GM12878 (cell line): ENCODE results near the gene EIF3B. TPM values are rescaled to one million over a fixed set of nuclear protein-coding genes. Genes with fewer than 3 reads are reported as not detected.

ENCODE experiments used
- ATAC-seq: fragments of 200-7000 bp; cut with Tn5 transposase; 3 replicates; pipeline ENCODE4 v1.9.1; 2020; ENCODE audit warnings: mild to moderate bottlenecking, moderate library complexity
- BruUV-seq: library from RNA; stranded (reverse); fragments of 400-500 nt; replicated peaks from 2 replicates; lab custom pipeline; 2021; lab: Mats Ljungman, UMichigan
- CTCF ChIA-PET: fragments of 300-600 bp; sonication (Branson Sonifier 250); formaldehyde crosslinking; extraction: SDS; loops from one replicate; lab custom pipeline; 2021; ENCODE audit warnings: inconsistent platforms; lab: Yijun Ruan, JAX
- POLR2A ChIA-PET: fragments of 350-600 bp; formaldehyde crosslinking; extraction: SDS; loops from one replicate; lab custom pipeline; 2021; ENCODE audit warnings: inconsistent platforms; lab: Charles Lee
- RAD21 ChIA-PET: fragments of 300-600 bp; sonication (Branson Sonifier 250); formaldehyde crosslinking; loops from one replicate; lab custom pipeline; 2023; ENCODE audit warnings: antibody characterized with exemption; ENCODE audit not compliant: unreplicated experiment; lab: Charles Lee
- SMC1A ChIA-PET: fragments of 300-600 bp; sonication (Branson Sonifier 250); formaldehyde crosslinking; loops from one replicate; lab custom pipeline; 2023; ENCODE audit not compliant: unreplicated experiment, uncharacterized antibody; lab: Charles Lee
- DNase-seq: peaks from one replicate; pipeline ENCODE4 v3.0.0-alpha.2; 2011; ENCODE audit warnings: low read depth, low spot score
- FAIRE-seq: peaks from 3 replicates; lab custom pipeline; 2011; peaks lifted over from hg19 to GRCh38; lab: Jason Lieb, UNC
- H2AFZ ChIP-seq: 2 replicates; pipeline ENCODE4 v1.6.0; 2011; ENCODE audit warnings: low read depth, low read length, control low read depth; ENCODE audit not compliant: control insufficient read depth
- H3K27ac ChIP-seq: 2 replicates; pipeline ENCODE4 v1.5.1; 2011; ENCODE audit warnings: control low read depth; ENCODE audit not compliant: control insufficient read depth, insufficient read depth
- H3K27me3 ChIP-seq, 2 experiments: replicated peaks in 1 of 2; 2 replicates each; pipeline versions ENCODE4 v1.6.0 to v1.6.1; 2011; ENCODE audit warnings: low read length in 1 of 2; ENCODE audit not compliant: control insufficient read depth in 2 of 2, insufficient read depth in 2 of 2
- H3K36me3 ChIP-seq, 2 experiments: 2 replicates each; pipeline ENCODE4 v1.5.1; 2011; ENCODE audit warnings: low read length in 1 of 2; ENCODE audit not compliant: control insufficient read depth in 2 of 2, insufficient read depth in 2 of 2
- H3K4me1 ChIP-seq: 2 replicates; pipeline ENCODE4 v1.6.1; 2011; ENCODE audit warnings: mild to moderate bottlenecking, low read length, moderate library complexity, mixed read lengths; ENCODE audit not compliant: control insufficient read depth, insufficient read depth
- H3K4me2 ChIP-seq: 2 replicates; pipeline ENCODE4 v1.6.0; 2011; ENCODE audit warnings: control low read depth; ENCODE audit not compliant: control insufficient read depth, insufficient read depth
- H3K4me3 ChIP-seq: fragments of 200-600 bp; sonication (generic); 2 replicates; pipeline ENCODE4 v1.5.1; 2016
- H3K79me2 ChIP-seq: 2 replicates; pipeline ENCODE4 v1.6.0; 2011; ENCODE audit warnings: low read length; ENCODE audit not compliant: control insufficient read depth, insufficient read depth
- H3K9ac ChIP-seq: 2 replicates; pipeline ENCODE4 v1.8.0; 2011; ENCODE audit warnings: low read length, control low read depth, mixed read lengths; ENCODE audit not compliant: control insufficient read depth, insufficient read depth
- H3K9me3 ChIP-seq: replicated peaks from 3 replicates; pipeline ENCODE4 v1.5.1; 2011; ENCODE audit warnings: mild to moderate bottlenecking, low read length; ENCODE audit not compliant: control insufficient read depth, insufficient read depth
- H4K20me1 ChIP-seq: 2 replicates; pipeline ENCODE4 v1.6.0; 2011; ENCODE audit not compliant: control insufficient read depth, insufficient read depth
- IRF4 ChIP-seq: IDR thresholded peaks from 2 replicates; pipeline ENCODE4 v1.6.1; 2011; ENCODE audit warnings: low read depth, low read length
- JUNB ChIP-seq: IDR thresholded peaks from 2 replicates; pipeline ENCODE4 v1.6.1; 2016; ENCODE audit warnings: antibody characterized with exemption, mild to moderate bottlenecking
- NKRF ChIP-seq: fragments of 450-650 bp; conservative IDR thresholded peaks from 2 replicates; pipeline ENCODE4 v1.6.1; 2017; ENCODE audit warnings: mild to moderate bottlenecking, moderate library complexity
- PRDM15 ChIP-seq: fragments of 450-650 bp; formaldehyde crosslinking; IDR thresholded peaks from 2 replicates; pipeline ENCODE4 v1.4.0; 2020; ENCODE audit warnings: mild to moderate bottlenecking, moderate library complexity
- RAD51 ChIP-seq: fragments of 450-650 bp; IDR thresholded peaks from 2 replicates; pipeline ENCODE4 v1.6.1; 2016; ENCODE audit warnings: moderate library complexity, mild to moderate bottlenecking, inconsistent platforms
- WGBS: methylation state at CpG from one replicate; pipeline ENCODE4 v1.1.6; 2016; ENCODE audit warnings: low lambda C conversion rate; ENCODE audit not compliant: insufficient replicate concordance, insufficient coverage; ENCODE audit errors: missing lambda C conversion rate; 5-methylcytosine and 5-hydroxymethylcytosine counted together
- in situ Hi-C: fragments of 300-500 bp; cut with MboI; formaldehyde crosslinking; loops from 9 replicates; pipeline ENCODE4 v1.14.3; 2018; ENCODE audit warnings: mixed read lengths
- intact Hi-C: fragments of 100-400 bp; cut with micrococcal nuclease; formaldehyde crosslinking; loops from one replicate; pipeline ENCODE4 v1.14.2; 2022; ENCODE audit not compliant: unreplicated experiment
- polyA plus RNA-seq, 11 experiments: library from polyadenylated mRNA; depleted of rRNA in 4 of 11; unstranded in 6 of 11; stranded (reverse) in 5 of 11; fragments of >200 nt; fragmentation: Nextera tagmentation in 4 of 11; fragmentation: Illumina TruSeq in 1 of 11; extraction: Ambion mirVana in 4 of 11; extraction: Trizol in 1 of 11; gene quantifications; 1 replicate in 1 of 11; 2 replicates in 10 of 11; pipeline versions ENCODE4 v1.2.1 to v1.2.3, GENCODE V29; 2011 to 2016; ENCODE audit warnings: inconsistent platforms in 2 of 11, missing spikeins in 2 of 11, low read depth in 1 of 11
- total RNA-seq, 4 experiments: library from RNA; depleted of rRNA in 3 of 4; stranded (reverse); fragments of >200 nt in 3 of 4; fragmentation: Illumina TruSeq in 1 of 4; extraction: Trizol in 1 of 4; gene quantifications; 2 replicates each; pipeline versions ENCODE4 v1.2.1 to v1.2.3, GENCODE V29; 2013 to 2021

EIF3B gene
- total and polyA plus RNA-seq, 10 of the 15 experiments (the other 5 are each of a cell fraction or from before 2014, with no cell fraction given), result 17.6 to 275 (median 153) TPM

GRCh38 chr7:2411049-2411448, 56.4 kb downstream of the EIF3B start:
- POLR2A ChIA-PET, result interaction anchor here (0.9 kb wide), 1 partner anchor 57 kb away, joined by 3 read pairs; no protein-coding TSS in a partner anchor
- H3K4me1 ChIP-seq, result peaks cover 28% of the 10 kb centered on the region
- no peaks in the 10 kb centered on the region for H3K27me3 ChIP-seq
- CTCF ChIA-PET, result interaction anchor here (0.6 to 1.1 kb wide), 2 partner anchors 27 to 116 kb away, joined by 3 read pairs; no protein-coding TSS in a partner anchor
- H3K9me3 ChIP-seq, result no peaks in the 10 kb centered on the region
- SMC1A ChIA-PET, result no interaction called here
- WGBS, result 100% methylated on average over 1 of the region's 1 CpG
- no peak for DNase-seq
- H2AFZ ChIP-seq, result no peak overlapping the region
- in situ Hi-C loops (no loop called here), intact Hi-C loops (no loop called here)
- no peak for ATAC-seq
- H4K20me1 ChIP-seq, result no peaks in the 10 kb centered on the region; the same call in 1 of the 2 replicates
- peaks cover 21% of the 10 kb centered on the region for H3K79me2 ChIP-seq
- FAIRE-seq, result no peak
- H3K27ac ChIP-seq, result no peak overlapping the region
- H3K36me3 ChIP-seq, result peaks cover 0 to 6% of the 10 kb centered on the region in 2 experiments; a peak in 1 of 4 replicates
- no peak overlapping the region for H3K9ac ChIP-seq
- H3K4me3 ChIP-seq, result no peak overlapping the region
- RAD21 ChIA-PET, result no interaction called here
- TF ChIP-seq RAD51 (no peak), PRDM15 (CRISPR knock-in tag) (no peak), IRF4 (no peak), JUNB (no peak), NKRF (no peak)
- no TSS peak for BruUV-seq
- H3K4me2 ChIP-seq, result no peak overlapping the region
